Astrocyte of the hippocampus (primary cell): ENCODE results near the gene CEBPB.

Experiments
- DNase-seq: peaks from one replicate; pipeline ENCODE4 v3.0.0; 2011; ENCODE audit warnings: low read depth, low spot score

The CEBPB gene

GRCh38 chr20:50213531-50214106 lies 23.0 kb downstream of the CEBPB start:
- DNase-seq: no peak

- no peak for DNase-seq
Observed at GRCh38 chr20:50214226-50215024, 23.8 kb downstream of the CEBPB start.

GRCh38 chr20:50215101-50215690 lies 24.6 kb downstream of the CEBPB start:
- DNase-seq: peak; percentile 57

DNA sequence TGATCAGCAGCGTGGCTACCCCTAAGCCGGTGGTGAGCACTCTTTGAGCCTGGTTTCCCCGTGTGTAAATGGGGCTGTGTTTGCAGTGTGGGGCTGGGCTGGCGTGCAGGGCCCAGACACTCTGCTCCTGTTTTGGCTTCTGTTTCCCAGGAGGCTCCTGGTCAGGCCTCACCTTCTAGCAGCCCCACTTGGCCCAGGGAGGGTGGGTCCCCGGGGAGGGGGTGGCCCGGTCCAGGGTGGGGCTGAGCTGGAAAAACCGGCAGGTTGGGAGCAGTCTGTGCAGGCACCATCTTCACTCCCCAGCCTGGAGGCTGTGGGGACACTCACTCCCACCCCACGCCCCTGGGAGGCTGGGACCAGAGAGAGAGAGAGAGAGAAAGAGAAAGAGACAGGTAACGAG lies 25.3 kb downstream of the CEBPB start:
- DNase-seq: no peak

GRCh38 chr20:50216543-50217206 lies 26.0 kb downstream of the CEBPB start:
- no peak for DNase-seq

- DNase-seq: no peak
Observed at GRCh38 chr20:50217207-50217949, 26.7 kb downstream of the CEBPB start.

GRCh38 chr20:50218987-50219435 lies 28.4 kb downstream of the CEBPB start:
- no peak for DNase-seq

- DNase-seq: no peak
Observed at GRCh38 chr20:50219600-50219999, 29.0 kb downstream of the CEBPB start.

DNA sequence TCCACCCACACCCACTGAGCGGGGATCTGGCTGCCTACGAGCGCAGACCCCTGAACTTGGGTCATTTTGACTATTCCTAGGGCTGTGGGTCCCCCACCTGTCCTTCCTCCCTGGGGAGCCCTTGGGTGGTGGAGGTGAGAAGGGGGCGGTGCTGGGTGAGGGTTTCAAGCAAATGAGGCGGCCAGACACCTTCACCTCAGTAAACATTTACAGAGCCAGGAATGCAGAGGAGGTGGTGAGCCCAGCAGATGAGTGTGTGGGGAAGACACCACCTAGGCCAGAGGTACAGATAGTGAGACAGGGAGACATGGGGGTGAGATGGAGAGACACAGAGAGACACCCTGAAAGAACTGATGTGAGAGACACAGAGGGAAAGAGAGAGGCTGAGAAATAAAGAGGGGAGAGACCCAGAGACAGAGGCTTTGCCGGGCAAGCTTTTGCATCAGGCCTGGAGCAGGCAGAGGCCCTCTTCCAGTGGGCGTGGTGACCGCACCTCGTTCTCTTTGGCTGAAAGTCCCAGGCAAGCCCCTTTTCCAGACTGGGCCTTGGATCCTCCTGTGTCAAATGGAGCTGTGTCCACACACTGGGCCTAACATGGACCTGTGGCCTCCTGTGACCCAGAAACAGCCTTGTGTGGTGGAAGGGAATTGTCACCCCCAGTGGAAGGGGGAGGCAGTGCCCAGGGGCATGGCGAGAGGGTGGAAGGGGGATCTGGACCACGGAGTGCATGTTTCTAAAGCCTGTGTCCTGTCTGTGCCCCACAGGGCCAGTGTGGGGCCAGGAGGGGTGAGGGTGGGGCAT lies 29.7 kb downstream of the CEBPB start:
- DNase-seq: no peak

GRCh38 chr20:50220894-50221365 lies 30.3 kb downstream of the CEBPB start:
- no peak for DNase-seq

DNA sequence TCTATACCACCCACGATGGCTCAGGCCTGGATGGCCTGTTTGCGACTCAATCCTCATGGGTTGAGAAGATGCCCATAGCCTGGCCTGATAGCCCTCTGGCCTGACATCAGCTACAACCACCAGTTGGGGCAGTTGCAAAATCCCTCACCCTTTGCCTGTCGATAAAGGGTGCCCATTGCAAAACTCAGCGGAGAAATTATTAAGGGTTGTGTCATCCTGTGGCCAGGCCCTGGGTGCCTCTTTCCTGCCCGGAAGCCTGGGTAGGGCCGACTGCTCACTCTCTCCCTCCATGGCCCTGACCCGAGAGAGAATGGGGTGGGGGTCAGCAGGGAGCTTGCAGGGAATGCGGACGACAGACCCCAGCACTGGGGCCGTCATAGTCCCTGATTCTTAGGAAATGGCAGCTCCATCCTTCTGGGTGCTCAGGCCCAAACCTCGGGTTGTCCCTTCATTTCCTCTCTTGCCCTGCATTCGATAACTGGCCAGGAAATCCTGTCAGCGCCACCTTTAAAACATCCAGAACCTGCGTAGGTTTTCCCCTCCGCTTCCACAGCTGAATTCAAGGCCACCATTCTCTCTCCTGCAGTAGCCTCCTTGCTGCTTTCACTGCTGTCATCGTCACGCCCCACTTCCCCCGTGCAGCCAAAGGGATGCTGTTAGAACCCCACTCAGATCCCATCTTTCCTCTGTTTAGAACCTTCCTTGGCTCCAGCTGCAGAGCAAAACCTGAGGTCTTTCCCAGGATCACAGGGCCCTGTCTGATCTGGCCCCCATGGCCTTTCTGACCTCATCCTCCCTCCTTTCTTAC lies 31.1 kb downstream of the CEBPB start:
- no peak for DNase-seq

DNA sequence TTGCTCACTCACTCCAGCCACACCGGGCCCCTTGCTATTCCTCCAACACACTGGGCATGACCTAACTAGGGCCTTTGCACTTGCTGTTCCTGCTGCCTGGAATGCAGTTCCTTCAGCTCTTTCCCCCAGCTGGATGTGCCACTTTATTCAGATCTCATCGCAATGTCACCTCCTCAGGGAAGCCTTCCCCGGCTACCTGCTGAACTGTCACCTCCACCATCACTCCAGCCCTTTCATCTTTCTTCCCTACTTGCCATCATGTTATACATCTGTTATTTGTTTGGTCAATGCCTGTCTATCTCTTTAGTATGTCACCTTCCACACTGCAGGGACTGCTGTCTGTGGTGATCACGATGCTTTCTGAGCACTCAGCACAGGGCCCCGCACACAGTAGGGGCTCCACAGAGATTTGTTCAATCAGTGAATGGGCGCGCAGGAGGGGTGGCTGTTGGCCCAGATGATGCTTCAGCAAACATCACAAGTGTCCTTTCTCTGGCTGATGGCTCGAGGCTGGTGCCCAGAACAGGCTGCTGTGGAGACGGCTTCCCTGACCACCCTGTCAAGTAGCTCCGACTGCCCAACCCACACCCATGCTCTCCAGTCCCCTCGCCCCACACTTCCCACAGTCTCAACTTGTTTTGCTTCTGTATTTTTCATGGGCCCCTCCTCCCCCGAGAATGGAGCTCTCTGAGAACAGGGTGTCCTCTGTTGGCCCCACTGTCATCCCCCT lies 31.8 kb downstream of the CEBPB start:
- no peak for DNase-seq

GRCh38 chr20:50223039-50224005 lies 32.7 kb downstream of the CEBPB start:
- no peak for DNase-seq

GRCh38 chr20:50224052-50224451 lies 33.4 kb downstream of the CEBPB start:
- DNase-seq: no peak

DNA sequence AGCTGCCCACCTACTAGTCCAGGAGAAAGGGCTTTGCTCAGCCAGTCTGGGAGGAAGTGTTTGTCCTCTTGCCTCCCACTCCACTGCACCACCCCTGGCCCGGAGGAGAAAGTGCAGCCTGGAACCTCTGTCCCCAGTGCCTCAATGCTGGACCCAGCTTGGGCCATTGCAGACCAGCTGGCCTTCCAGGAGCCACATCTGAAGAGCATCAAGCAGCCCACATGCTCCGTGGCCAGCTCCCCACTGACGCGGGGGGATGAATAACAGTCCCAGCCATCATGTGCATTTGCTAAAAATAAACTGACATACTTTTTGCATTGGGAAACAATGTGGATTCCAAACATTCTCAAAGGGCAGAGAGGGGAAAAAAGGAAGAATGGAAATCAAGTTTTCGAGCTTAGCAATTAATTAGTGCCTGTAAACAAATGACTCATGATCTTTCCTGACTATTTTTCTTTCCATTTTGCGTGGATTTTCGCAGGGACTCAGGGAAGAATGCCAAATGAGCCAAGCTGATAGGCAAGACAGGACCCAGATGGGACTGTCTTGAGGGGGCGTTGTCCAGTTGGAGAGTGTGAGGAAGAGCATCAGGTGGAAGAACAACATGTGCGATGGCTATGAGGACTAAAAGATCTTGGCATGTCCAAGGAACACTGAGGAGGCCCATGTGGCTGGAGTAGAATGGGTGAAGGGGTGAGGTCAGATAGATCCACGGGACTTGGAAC lies 34.1 kb downstream of the CEBPB start:
- peak; percentile 91 for DNase-seq

GRCh38 chr20:50226093-50226974 lies 35.7 kb downstream of the CEBPB start:
- DNase-seq: peak; percentile 62
